Astrocyte (in vitro differentiated cells and primary cell): Measurements from ENCODE around the gene KXD1. TPM values are rescaled to one million over a fixed set of nuclear protein-coding genes. Genes with fewer than 3 reads are reported as not detected.
A peak's percentile ranks its signal among the peaks of the same experiment; 100 is the strongest.
"Not testable (repeated sequence)": the region's sequence is repeated elsewhere in the genome, so short reads cannot be mapped to it uniquely, and the experiment has no call there.

Experiments used
- DNase-seq: peaks from one replicate; pipeline ENCODE4 v3.0.0-alpha.2; 2010; ENCODE audit warnings: low read depth
- FAIRE-seq: peaks from 2 replicates; lab custom pipeline; 2011; peaks lifted over from hg19 to GRCh38; lab: Jason Lieb, UNC
- H2AFZ ChIP-seq: 2 replicates; pipeline ENCODE4 v1.6.0; 2012; ENCODE audit warnings: low read depth, low read length, inconsistent platforms
- H3K27ac ChIP-seq: 2 replicates; pipeline ENCODE4 v1.5.1; 2011; ENCODE audit warnings: low read depth, low read length, inconsistent platforms
- H3K27me3 ChIP-seq: 2 replicates; pipeline ENCODE4 v1.6.0; 2011; ENCODE audit warnings: low read length, inconsistent platforms; ENCODE audit not compliant: insufficient read depth
- H3K36me3 ChIP-seq: 2 replicates; pipeline ENCODE4 v1.5.1; 2011; ENCODE audit warnings: low read length, inconsistent platforms; ENCODE audit not compliant: insufficient read depth
- H3K4me1 ChIP-seq: 2 replicates; pipeline ENCODE4 v1.5.1; 2011; ENCODE audit warnings: low read length, inconsistent platforms; ENCODE audit not compliant: insufficient read depth
- H3K4me2 ChIP-seq: 2 replicates; pipeline ENCODE4 v1.6.0; 2012; ENCODE audit warnings: low read length, inconsistent platforms
- H3K4me3 ChIP-seq: 2 replicates; pipeline ENCODE4 v1.5.1; 2011; ENCODE audit warnings: low read depth, mild to moderate bottlenecking, low read length, inconsistent platforms; ENCODE audit not compliant: insufficient read depth
- H3K79me2 ChIP-seq: 2 replicates; pipeline ENCODE4 v1.6.0; 2012; ENCODE audit warnings: mild to moderate bottlenecking, low read length, inconsistent platforms; ENCODE audit not compliant: insufficient read depth
- H3K9ac ChIP-seq: 2 replicates; pipeline ENCODE4 v1.6.0; 2012; ENCODE audit warnings: mild to moderate bottlenecking, low read length, inconsistent platforms
- H3K9me3 ChIP-seq: 2 replicates; pipeline ENCODE4 v1.5.1; 2012; ENCODE audit warnings: low read depth, mild to moderate bottlenecking, low read length, inconsistent platforms; ENCODE audit not compliant: insufficient read depth
- H4K20me1 ChIP-seq: 2 replicates; pipeline ENCODE4 v1.6.0; 2012; ENCODE audit warnings: low read length, inconsistent platforms; ENCODE audit not compliant: insufficient read depth
- H3K27ac Mint-ChIP-seq: one replicate; pipeline ENCODE4 v1.8.0; 2021; ENCODE audit warnings: mild to moderate bottlenecking, mixed read lengths; ENCODE audit not compliant: unreplicated experiment
- H3K27me3 Mint-ChIP-seq: one replicate; pipeline ENCODE4 v1.8.0; 2021; ENCODE audit warnings: low read depth, mixed read lengths; ENCODE audit not compliant: unreplicated experiment
- H3K36me3 Mint-ChIP-seq: one replicate; pipeline ENCODE4 v1.8.0; 2021; ENCODE audit warnings: low read depth, mixed read lengths; ENCODE audit not compliant: unreplicated experiment
- H3K4me1 Mint-ChIP-seq: one replicate; pipeline ENCODE4 v1.8.0; 2021; ENCODE audit warnings: low read depth, mixed read lengths; ENCODE audit not compliant: unreplicated experiment
- H3K4me3 Mint-ChIP-seq: one replicate; pipeline ENCODE4 v1.8.0; 2021; ENCODE audit warnings: mild to moderate bottlenecking, moderate library complexity, mixed read lengths; ENCODE audit not compliant: unreplicated experiment
- H3K9me3 Mint-ChIP-seq: one replicate; pipeline ENCODE4 v1.8.0; 2021; ENCODE audit warnings: mild to moderate bottlenecking, mixed read lengths; ENCODE audit not compliant: unreplicated experiment
- CTCF ChIP-seq: IDR thresholded peaks from 2 replicates; pipeline ENCODE4 v1.5.1; 2011; ENCODE audit warnings: low read depth, mild to moderate bottlenecking, inconsistent platforms, low read length, moderate library complexity; ENCODE audit not compliant: insufficient read depth
- EZH2 ChIP-seq: IDR thresholded peaks from 2 replicates; pipeline ENCODE4 v1.6.1; 2012; ENCODE audit warnings: mild to moderate bottlenecking, low read length, inconsistent platforms; ENCODE audit not compliant: insufficient read depth
- total RNA-seq: library from RNA; stranded (reverse); gene quantifications from 2 replicates; pipeline ENCODE4 v1.2.1, GENCODE V29; 2021

KXD1 gene
- total RNA-seq, 1 donor from 2014 or later: 80.2 TPM

- no peaks in the 10 kb centered on the region for H3K9me3 ChIP-seq
- Mint-ChIP-seq H3K27ac (no peak overlapping the region), H3K4me1 (peaks cover 5% of the 10 kb centered on the region), H3K9me3 (no peaks in the 10 kb centered on the region), H3K4me3 (no peak overlapping the region), H3K36me3 (no peaks in the 10 kb centered on the region), H3K27me3 (peaks cover 48% of the 10 kb centered on the region)
- DNase-seq: no peak
- peaks cover 12% of the 10 kb centered on the region for H3K27me3 ChIP-seq
- no peak overlapping the region for H3K27ac ChIP-seq
- no peaks in the 10 kb centered on the region for H3K36me3 ChIP-seq
- H3K4me1 ChIP-seq: peaks cover 5% of the 10 kb centered on the region
- H3K79me2 ChIP-seq: no peaks in the 10 kb centered on the region
- H3K4me2 ChIP-seq: no peak overlapping the region
- H2AFZ ChIP-seq: no peak overlapping the region
- FAIRE-seq: no peak
- H4K20me1 ChIP-seq: no peaks in the 10 kb centered on the region
- no peak for TF ChIP-seq EZH2
- TF ChIP-seq CTCF: no peak
- H3K9ac ChIP-seq: no peak overlapping the region
- no peak overlapping the region for H3K4me3 ChIP-seq
These were observed 41.8 kb downstream of the KXD1 start for GRCh38 chr19:18599485-18599884.

- not testable (repeated sequence) for H3K36me3 ChIP-seq, H3K79me2 ChIP-seq, H3K27ac Mint-ChIP-seq, H4K20me1 ChIP-seq, H3K4me1 Mint-ChIP-seq, H3K4me2 ChIP-seq, H2AFZ ChIP-seq, H3K9me3 ChIP-seq, H3K4me1 ChIP-seq, H3K4me3 ChIP-seq, FAIRE-seq, H3K27ac ChIP-seq, DNase-seq, H3K9ac ChIP-seq, H3K4me3 Mint-ChIP-seq, H3K9me3 Mint-ChIP-seq, H3K36me3 Mint-ChIP-seq
- H3K27me3 Mint-ChIP-seq: peaks cover 53% of the 10 kb centered on the region
- H3K27me3 ChIP-seq: peaks cover 15% of the 10 kb centered on the region
These were observed 43.2 kb downstream of the KXD1 start for GRCh38 chr19:18600692-18601397.

GRCh38 chr19:18601875-18602274 lies 44.2 kb downstream of the KXD1 start:
- DNase-seq (no peak), FAIRE-seq (no peak)
- Mint-ChIP-seq H3K36me3 (peaks cover 3% of the 10 kb centered on the region), H3K27me3 (peaks cover 46% of the 10 kb centered on the region), H3K4me3 (peak overlapping the region; percentile 45), H3K27ac (no peak overlapping the region), H3K9me3 (no peaks in the 10 kb centered on the region), H3K4me1 (peaks cover 5% of the 10 kb centered on the region)
- Histone ChIP-seq H3K9ac (no peak overlapping the region), H3K79me2 (no peaks in the 10 kb centered on the region), H2AFZ (no peak overlapping the region), H4K20me1 (no peaks in the 10 kb centered on the region), H3K9me3 (no peaks in the 10 kb centered on the region), H3K27ac (no peak overlapping the region), H3K4me3 (no peak overlapping the region), H3K27me3 (peaks cover 15% of the 10 kb centered on the region), H3K36me3 (no peaks in the 10 kb centered on the region), H3K4me1 (no peaks in the 10 kb centered on the region), H3K4me2 (no peak overlapping the region)
- TF ChIP-seq CTCF (no peak), EZH2 (no peak)
